Adrenal gland (tissue), 12 donors: ENCODE data around the gene DLGAP4. TPM values are rescaled to one million over a fixed set of nuclear protein-coding genes. Genes with fewer than 3 reads are reported as not detected.

Experiments
- DNase-seq, 7 donors: peaks; one replicate each; pipeline ENCODE4 v3.0.0-alpha.2; 2019 to 2020
- H3K27ac ChIP-seq, 5 donors: fragments of 200-600 bp; sonication (generic) in 4 of 5; 1 replicate in 3 of 5; 2 replicates in 2 of 5; pipeline versions ENCODE4 v1.5.1 to v1.8.0; 2016 to 2020; ENCODE audit warnings: mild to moderate bottlenecking in 1 of 5
- H3K27me3 ChIP-seq: fragments of 200-600 bp; 2 replicates; pipeline ENCODE4 v1.8.0; 2021
- H3K36me3 ChIP-seq, 2 donors: fragments of 200-600 bp; replicated peaks in 1 of 2; 1 replicate in 1 of 2; 2 replicates in 1 of 2; pipeline versions ENCODE4 v1.5.1 to v1.8.0; 2018 to 2022
- H3K4me1 ChIP-seq, 2 donors: fragments of 200-600 bp; replicated peaks in 1 of 2; 1 replicate in 1 of 2; 2 replicates in 1 of 2; pipeline versions ENCODE4 v1.5.1 to v1.8.0; 2018 to 2021
- H3K4me3 ChIP-seq, 4 donors: fragments of 200-600 bp; sonication (generic) in 3 of 4; one replicate each; pipeline ENCODE4 v1.5.1; 2016 to 2018
- H3K9me3 ChIP-seq, 3 donors: fragments of 200-600 bp; sonication (generic) in 1 of 3; replicated peaks in 1 of 3; 1 replicate in 2 of 3; 2 replicates in 1 of 3; pipeline versions ENCODE4 v1.5.1 to v1.8.0; 2016 to 2021
- CTCF ChIP-seq, 6 experiments: fragments of 450-650 bp in 4 of 6; fragments of 200-600 bp in 2 of 6; sonication (generic) in 1 of 6; IDR thresholded peaks; 1 replicate in 5 of 6; 2 replicates in 1 of 6; pipeline versions ENCODE4 v1.5.1 to v1.8.0; 2016 to 2021; ENCODE audit warnings: antibody characterized with exemption in 6 of 6, mild to moderate bottlenecking in 2 of 6, moderate library complexity in 1 of 6
- POLR2A ChIP-seq, 2 donors: fragments of 450-650 bp; IDR thresholded peaks; one replicate each; pipeline ENCODE4 v1.6.1; 2017; ENCODE audit warnings: antibody characterized with exemption in 2 of 2, mild to moderate bottlenecking in 2 of 2, moderate library complexity in 1 of 2
- WGBS, 4 donors: extraction: QIAGEN DNeasy Blood & Tissue Kit in 2 of 4; methylation state at CpG; one replicate each; pipeline versions ENCODE4 v1.1.5 to v1.1.7; 2013 to 2017; 5-methylcytosine and 5-hydroxymethylcytosine counted together
- intact Hi-C, 2 donors: fragments of 100-400 bp; cut with DNase I; formaldehyde crosslinking; loops; one replicate each; pipeline versions ENCODE4 v1.14.1 to v1.15.0; 2022 to 2023
- polyA plus RNA-seq, 3 donors: library from polyadenylated mRNA; stranded (reverse); fragments of 200-250 nt in 2 of 3; fragments of 350-450 nt in 1 of 3; fragmentation: Illumina TruSeq in 1 of 3; extraction: RNeasy Lipid Tissue Mini Kit (QIAGEN cat#74804) in 1 of 3; gene quantifications; one replicate each; pipeline ENCODE4 v1.2.3, GENCODE V29; 2013 to 2014
- total RNA-seq, 9 donors: library from RNA; depleted of rRNA in 4 of 9; stranded (reverse); fragments of >200 nt in 4 of 9; fragments of 120-200 nt in 1 of 9; fragmentation: NEBNext Ultra II Directional in 1 of 9; extraction: Animal tissue kit (Norgen Biotek cat#: 25700) in 1 of 9; gene quantifications; one replicate each; pipeline versions ENCODE4 v1.1.0 to v1.2.4, GENCODE V29; 2013 to 2023
- donor health status: healthy with polysubstance abuse.
- donor health status: Bipolar disorder and iron deficiency.
- donor health status: DM: yes; HTN: yes; CAD: no.
- donor health status: DM: no; HTN: no; CAD: no.
- donor health status: DM: no; HTN: no; CAD: no.
- donor health status: DM: yes; HTN: yes; CAD: no.

The DLGAP4 gene
- total and polyA plus RNA-seq, 12 donors: 13.5 to 95.2 (median 64.0) TPM

- Histone ChIP-seq H3K27me3 (peaks cover 5% of the 10 kb centered on the region), H3K9me3 (no peaks in the 10 kb centered on the region), H3K36me3 (no peaks in the 10 kb centered on the region), H3K27ac (no peak overlapping the region), H3K4me1 (no peaks in the 10 kb centered on the region), H3K4me3 (no peak overlapping the region)
- intact Hi-C loops: no loop called here
- 83 to 98% (median 93%) methylated on average over 5 of the region's 5 CpGs for WGBS, 4 donors
- TF ChIP-seq CTCF (IDR thresholded peaks at IDR 0.05) (no peak), POLR2A (IDR thresholded peaks at IDR 0.05) (no peak)
- DNase-seq: peak in 1 of 7 donors; percentile 24
Observed at GRCh38 chr20:36284751-36285150, 21.4 kb upstream of the DLGAP4 start.

- Histone ChIP-seq H3K27ac (no peak overlapping the region), H3K9me3 (no peaks in the 10 kb centered on the region), H3K4me3 (no peak overlapping the region), H3K27me3 (peaks cover 5% of the 10 kb centered on the region), H3K4me1 (no peaks in the 10 kb centered on the region), H3K36me3 (no peaks in the 10 kb centered on the region)
- DNase-seq: peak in 1 of 7 donors; percentile 30
- no peak for TF ChIP-seq POLR2A (IDR thresholded peaks at IDR 0.05)
- no peak for TF ChIP-seq CTCF (IDR thresholded peaks at IDR 0.05)
- intact Hi-C loops: no loop called here
- WGBS, 4 donors: 83 to 87% (median 85%) methylated on average over 9 to 11 of the region's 11 CpGs
Observed at GRCh38 chr20:36285746-36286447, 20.2 kb upstream of the DLGAP4 start.

- H3K27ac ChIP-seq: no peak overlapping the region
- no peak for DNase-seq
- no peaks in the 10 kb centered on the region for H3K36me3 ChIP-seq
- no peaks in the 10 kb centered on the region for H3K9me3 ChIP-seq
- no peak overlapping the region for H3K4me3 ChIP-seq
- intact Hi-C loops: no loop called here
- 51 to 69% (median 64%) methylated on average over 5 of the region's 5 CpGs for WGBS, 4 donors
- H3K4me1 ChIP-seq: no peaks in the 10 kb centered on the region
- H3K27me3 ChIP-seq: peaks cover 7% of the 10 kb centered on the region
- TF ChIP-seq CTCF (IDR thresholded peaks at IDR 0.05): no peak
- TF ChIP-seq POLR2A (IDR thresholded peaks at IDR 0.05): no peak
Observed at GRCh38 chr20:36297656-36298055, 8.5 kb upstream of the DLGAP4 start.

GRCh38 chr20:36298061-36298460 is 8.1 kb upstream of the DLGAP4 start:
- intact Hi-C loops: no loop called here

More at GRCh38 chr20:36298061-36298460, 8.1 kb upstream of the DLGAP4 start:
- Histone ChIP-seq H3K9me3 (no peaks in the 10 kb centered on the region), H3K4me3 (no peak overlapping the region), H3K27ac (no peak overlapping the region), H3K27me3 (peaks cover 7% of the 10 kb centered on the region), H3K4me1 (no peaks in the 10 kb centered on the region), H3K36me3 (no peaks in the 10 kb centered on the region)
- WGBS, 4 donors: 62 to 82% (median 69%) methylated on average over 3 of the region's 3 CpGs
- DNase-seq: no peak
- TF ChIP-seq CTCF (IDR thresholded peaks at IDR 0.05): no peak
- TF ChIP-seq POLR2A (IDR thresholded peaks at IDR 0.05): no peak
